NB4 (cell line): ENCODE results near the gene TRAF3.

Source experiments
- MYC ChIP-seq: IDR thresholded peaks from 2 replicates; pipeline ENCODE4 v1.6.1; 2011; ENCODE audit warnings: low read depth, low read length
- TF ChIP-seq, protein P1 (sequence below): IDR thresholded peaks from one replicate; pipeline ENCODE4 v1.5.1; 2012; ENCODE audit warnings: low read depth, low read length

- TF ChIP-seq, protein P1, sequence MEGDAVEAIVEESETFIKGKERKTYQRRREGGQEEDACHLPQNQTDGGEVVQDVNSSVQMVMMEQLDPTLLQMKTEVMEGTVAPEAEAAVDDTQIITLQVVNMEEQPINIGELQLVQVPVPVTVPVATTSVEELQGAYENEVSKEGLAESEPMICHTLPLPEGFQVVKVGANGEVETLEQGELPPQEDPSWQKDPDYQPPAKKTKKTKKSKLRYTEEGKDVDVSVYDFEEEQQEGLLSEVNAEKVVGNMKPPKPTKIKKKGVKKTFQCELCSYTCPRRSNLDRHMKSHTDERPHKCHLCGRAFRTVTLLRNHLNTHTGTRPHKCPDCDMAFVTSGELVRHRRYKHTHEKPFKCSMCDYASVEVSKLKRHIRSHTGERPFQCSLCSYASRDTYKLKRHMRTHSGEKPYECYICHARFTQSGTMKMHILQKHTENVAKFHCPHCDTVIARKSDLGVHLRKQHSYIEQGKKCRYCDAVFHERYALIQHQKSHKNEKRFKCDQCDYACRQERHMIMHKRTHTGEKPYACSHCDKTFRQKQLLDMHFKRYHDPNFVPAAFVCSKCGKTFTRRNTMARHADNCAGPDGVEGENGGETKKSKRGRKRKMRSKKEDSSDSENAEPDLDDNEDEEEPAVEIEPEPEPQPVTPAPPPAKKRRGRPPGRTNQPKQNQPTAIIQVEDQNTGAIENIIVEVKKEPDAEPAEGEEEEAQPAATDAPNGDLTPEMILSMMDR = no peak
- no peak for TF ChIP-seq MYC
Observed at GRCh38 chr14:102732924-102733323, 44.3 kb upstream of the TRAF3 start.
